Activated T-cell treated with anti-CD3 and anti-CD28 coated beads for 48 hours (primary cell): ENCODE results near the gene LSAMP.

Experiments used
- DNase-seq: peaks from one replicate; pipeline ENCODE4 v3.0.0-alpha.2; 2020; ENCODE audit warnings: low read depth

The LSAMP gene

GRCh38 chr3:116429479-116430269 is 15.6 kb downstream of the LSAMP start:
- no peak for DNase-seq

GRCh38 chr3:116426036-116426435 is 19.3 kb downstream of the LSAMP start:
- no peak for DNase-seq

GRCh38 chr3:116425126-116425525 is 20.2 kb downstream of the LSAMP start:
- DNase-seq, result no peak

GRCh38 chr3:116423945-116424344 is 21.3 kb downstream of the LSAMP start:
- DNase-seq, result no peak

- DNase-seq, result no peak
Observed at GRCh38 chr3:116423374-116423773, 21.9 kb downstream of the LSAMP start.

- no peak for DNase-seq
Observed at GRCh38 chr3:116417151-116417550, 28.1 kb downstream of the LSAMP start.

GRCh38 chr3:116413319-116413718 is 32.0 kb downstream of the LSAMP start:
- no peak for DNase-seq

GRCh38 chr3:116408473-116408872 is 36.8 kb downstream of the LSAMP start:
- DNase-seq, result no peak

GRCh38 chr3:116405231-116405630 is 40.1 kb downstream of the LSAMP start:
- no peak for DNase-seq

- DNase-seq, result no peak
Observed at GRCh38 chr3:116399701-116400226, 45.5 kb downstream of the LSAMP start.

- DNase-seq, result no peak
Observed at GRCh38 chr3:116394365-116394764, 50.9 kb downstream of the LSAMP start.

- DNase-seq, result no peak
Observed at GRCh38 chr3:116393199-116393598, 52.1 kb downstream of the LSAMP start.

- DNase-seq, result no peak
Observed at GRCh38 chr3:116392291-116392690, 53.0 kb downstream of the LSAMP start.

GRCh38 chr3:116391296-116392201 is 53.7 kb downstream of the LSAMP start:
- DNase-seq, result no peak

- DNase-seq, result no peak
Observed at GRCh38 chr3:116390318-116390717, 55.0 kb downstream of the LSAMP start.

GRCh38 chr3:116388867-116389385 is 56.4 kb downstream of the LSAMP start:
- no peak for DNase-seq

- DNase-seq, result no peak
Observed at GRCh38 chr3:116386168-116386567, 59.1 kb downstream of the LSAMP start.

- DNase-seq, result no peak
Observed at GRCh38 chr3:116384717-116385116, 60.6 kb downstream of the LSAMP start.

GRCh38 chr3:116378077-116378476 is 67.2 kb downstream of the LSAMP start:
- DNase-seq, result no peak

- DNase-seq, result no peak
Observed at GRCh38 chr3:116374901-116375300, 70.4 kb downstream of the LSAMP start.

- no peak for DNase-seq
Observed at GRCh38 chr3:116367761-116368395, 77.4 kb downstream of the LSAMP start.

GRCh38 chr3:116356056-116356455 is 89.2 kb downstream of the LSAMP start:
- DNase-seq, result no peak
